Measurements from ENCODE around the gene MTG2.

Gene MTG2

DNA sequence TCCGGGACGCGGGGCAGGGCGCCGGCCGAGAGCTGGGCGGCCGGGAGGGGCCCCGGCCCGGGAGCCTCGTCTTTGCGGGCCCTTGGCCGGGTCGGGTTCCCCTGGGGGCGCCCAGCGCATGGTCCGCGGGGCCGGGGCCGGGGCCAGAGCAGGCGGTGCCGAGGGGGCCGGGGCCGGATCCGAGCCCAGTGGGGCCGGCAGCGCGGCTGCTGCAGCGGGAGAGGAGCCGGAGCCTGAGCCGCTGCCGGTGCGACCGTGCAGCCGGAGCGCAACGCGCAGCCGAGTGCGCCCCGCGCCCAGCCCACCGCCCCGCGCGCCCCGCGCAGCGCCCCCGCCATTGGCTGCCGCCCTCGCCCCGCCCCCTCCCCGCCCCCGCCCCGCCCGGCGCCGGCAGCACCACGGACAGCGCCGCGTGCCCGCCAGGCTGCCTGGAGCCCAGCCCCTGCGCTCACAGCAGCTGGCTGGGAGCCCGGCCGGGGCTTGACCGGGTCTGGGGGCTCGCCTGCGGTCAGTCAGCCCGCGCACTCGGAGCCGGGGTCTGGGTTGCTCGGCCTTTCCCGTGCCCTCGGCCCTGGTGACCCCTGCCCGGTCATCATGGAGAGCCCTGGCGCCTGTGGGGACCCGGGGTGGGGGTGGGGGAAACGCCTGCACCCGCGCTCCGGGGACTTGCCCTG lies 37.3 kb downstream of the MTG2 start, which contains the start of gene HRH3:
HRH3 (minus strand) TSS at position 287 of the 674 bp plus-strand sequence. CDS start 308 bp downstream, outside the sequence.
- no peak for DNase-seq (ENCODE audit: low read depth in 2 of 2)

DNA sequence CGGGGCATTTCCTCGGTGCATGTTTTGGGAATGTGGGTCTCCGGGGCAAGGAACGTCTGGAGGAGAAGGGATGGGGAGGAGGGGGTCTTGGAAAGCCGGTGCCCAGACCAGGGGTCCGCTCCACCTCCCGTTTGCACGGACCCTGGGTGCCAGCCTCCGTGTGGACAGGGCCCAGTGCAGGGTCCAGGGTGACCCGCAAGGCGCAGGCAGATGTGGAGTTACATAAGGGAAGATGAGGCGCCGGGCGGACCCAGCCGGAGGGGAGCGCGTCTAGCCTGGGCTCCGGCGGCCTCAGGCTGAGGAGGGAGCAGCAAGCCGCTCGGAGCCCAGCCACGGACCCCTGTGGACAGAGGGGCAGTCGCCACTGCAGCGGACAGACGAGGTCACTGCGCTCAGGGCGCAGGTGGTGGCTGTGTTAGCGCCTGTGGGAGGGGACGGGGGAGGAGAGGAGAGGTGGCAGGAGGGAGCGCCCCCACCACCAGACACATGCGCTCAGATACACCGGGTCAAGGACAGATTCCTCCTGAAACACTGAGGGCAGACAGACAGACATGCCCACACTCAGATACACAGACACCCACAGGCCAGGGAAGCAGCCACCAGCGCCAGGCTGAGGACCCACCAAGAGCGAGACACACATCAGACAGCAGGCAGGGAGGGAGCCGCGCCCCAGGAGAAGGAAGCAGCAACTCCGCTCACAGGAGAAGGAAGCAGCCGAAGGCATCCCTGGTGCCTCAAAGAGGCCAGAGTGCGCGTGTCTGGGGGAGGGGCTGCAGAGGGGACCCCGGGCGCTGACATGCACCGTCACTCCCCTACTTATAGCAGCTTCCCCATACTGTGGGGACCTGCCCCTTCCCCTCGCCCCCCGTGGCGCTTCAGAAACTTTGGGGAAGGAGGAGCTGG lies 38.1 kb downstream of the MTG2 start:
- no peak for DNase-seq (ENCODE audit: low read depth in 2 of 2)

DNA sequence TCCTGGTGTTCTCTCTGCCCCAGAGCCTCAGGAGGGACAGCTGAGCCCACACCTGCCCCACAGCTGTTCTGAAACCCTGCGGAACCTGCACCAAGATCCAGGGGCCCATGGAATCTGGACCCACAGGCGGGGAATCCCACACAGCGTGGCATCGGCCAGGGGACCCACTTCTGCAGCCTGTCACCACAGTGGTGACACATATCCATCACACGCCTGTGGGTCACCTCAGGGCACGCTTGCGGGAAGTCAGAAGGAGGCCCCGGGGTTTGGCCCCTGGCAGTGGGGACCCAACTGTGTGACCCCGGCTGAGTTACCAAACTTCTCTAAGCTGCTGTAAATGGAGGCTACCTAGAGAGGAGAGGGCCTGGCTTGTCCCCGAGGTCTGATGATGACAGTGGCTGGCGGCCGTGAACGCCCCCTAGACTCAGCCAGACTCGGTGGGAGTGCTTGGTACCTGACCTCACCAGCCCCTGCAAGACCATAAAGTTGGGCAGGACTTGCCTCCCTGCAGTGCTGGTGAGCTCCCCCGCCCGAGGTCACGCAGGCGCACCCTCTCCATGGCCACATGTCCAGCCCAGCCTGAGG lies 39.5 kb downstream of the MTG2 start:
- no peak for DNase-seq (ENCODE audit: low read depth in 2 of 2)

DNA sequence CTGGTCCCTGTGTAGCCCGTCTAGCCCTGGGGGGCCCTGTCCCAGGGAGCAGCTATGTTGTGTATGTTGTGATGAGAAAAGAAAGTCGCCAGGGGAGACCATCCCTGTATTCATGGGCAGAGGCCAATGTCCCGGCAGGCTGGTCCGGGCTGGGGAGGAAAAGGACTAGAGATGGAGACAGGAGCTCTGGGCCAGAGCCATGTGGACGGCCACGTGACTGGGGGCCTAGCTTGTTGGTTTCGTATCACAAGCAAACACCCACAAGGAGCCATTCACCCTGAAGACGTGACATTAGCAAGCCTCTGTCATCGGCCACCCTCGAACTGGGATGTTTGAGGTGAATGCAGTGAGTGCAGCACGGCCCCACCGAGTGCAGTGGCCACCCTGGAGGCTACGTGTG lies 40.1 kb downstream of the MTG2 start:
- DNase-seq (ENCODE audit: low read depth in 2 of 2) = no peak

DNA sequence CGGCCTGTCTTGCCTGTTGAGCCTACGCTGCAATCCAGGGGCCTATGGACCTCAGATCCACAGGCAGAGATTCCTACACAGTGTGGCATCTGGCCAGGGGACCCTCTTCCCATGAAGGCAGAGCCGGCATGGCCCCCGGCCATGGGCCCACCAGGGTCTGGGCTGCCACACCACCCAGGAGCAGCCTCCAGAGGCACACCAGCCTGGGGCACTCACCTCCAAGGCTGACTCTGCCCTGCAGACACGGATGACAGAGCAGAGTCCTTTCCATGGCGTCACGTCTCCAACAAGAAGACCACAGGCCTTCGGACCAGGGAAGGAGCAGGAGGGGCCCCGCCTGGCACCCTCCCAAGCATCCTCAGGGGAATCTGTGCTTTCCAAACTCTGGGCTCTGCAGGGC lies 40.7 kb downstream of the MTG2 start:
- no peak for DNase-seq (ENCODE audit: low read depth in 2 of 2)

DNA sequence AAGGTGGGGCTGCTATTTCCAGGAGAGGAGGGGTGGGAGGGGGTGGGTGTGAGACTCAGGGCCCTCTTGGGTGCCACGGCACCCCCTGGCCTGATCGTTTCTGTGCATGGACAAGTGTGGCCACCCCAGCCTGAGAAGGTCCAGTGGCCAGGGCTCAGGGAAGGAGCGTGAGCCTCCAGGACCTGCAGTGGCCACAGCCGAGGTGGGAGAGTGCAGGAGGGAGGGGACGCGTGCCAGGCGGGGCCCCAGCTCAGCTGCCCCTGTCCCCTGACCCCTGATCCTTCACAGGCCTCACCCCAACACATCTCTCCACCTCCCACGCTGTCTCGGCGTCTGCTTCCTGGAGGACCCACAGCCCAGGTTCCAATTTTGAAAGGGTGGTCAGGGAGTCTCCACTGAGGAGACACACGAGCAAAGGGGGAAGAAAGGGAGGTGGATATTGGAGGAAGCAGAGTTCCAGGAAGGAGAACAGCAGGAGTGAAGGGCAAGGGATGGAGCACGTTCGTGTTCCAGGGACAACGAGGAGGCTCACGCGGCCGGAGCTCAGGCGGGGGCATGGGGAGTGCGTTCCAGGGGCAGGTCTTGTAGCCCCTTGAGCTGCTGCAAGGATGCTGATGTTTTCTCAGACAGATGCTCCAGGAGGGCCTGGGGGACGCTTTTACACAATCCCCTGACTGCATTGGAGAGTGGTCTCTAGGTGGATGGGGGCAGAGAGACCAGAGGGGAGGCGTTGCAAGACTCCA lies 41.5 kb downstream of the MTG2 start:
- no peak for DNase-seq (ENCODE audit: low read depth in 2 of 2)

DNA sequence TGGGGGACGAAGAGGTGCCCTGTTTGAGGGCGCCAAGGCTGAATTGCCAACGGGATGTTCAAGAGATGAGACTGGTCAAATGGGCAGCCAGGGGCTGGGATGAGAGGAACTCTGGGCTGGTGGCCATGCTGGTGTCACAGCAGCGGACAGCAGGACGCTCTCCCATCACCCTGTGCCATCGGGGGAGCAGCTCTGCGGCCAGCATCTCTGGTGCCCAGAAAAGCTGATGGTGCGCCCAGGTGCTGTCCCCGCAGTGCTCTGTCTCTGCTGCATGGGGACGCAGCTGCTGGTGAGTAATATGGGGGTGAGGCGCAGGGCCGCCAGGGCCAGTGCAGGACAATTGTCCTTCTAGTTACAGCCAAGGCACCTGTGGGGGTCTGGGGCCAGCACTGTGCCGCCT lies 42.2 kb downstream of the MTG2 start:
- no peak for DNase-seq (ENCODE audit: low read depth in 2 of 2)

DNA sequence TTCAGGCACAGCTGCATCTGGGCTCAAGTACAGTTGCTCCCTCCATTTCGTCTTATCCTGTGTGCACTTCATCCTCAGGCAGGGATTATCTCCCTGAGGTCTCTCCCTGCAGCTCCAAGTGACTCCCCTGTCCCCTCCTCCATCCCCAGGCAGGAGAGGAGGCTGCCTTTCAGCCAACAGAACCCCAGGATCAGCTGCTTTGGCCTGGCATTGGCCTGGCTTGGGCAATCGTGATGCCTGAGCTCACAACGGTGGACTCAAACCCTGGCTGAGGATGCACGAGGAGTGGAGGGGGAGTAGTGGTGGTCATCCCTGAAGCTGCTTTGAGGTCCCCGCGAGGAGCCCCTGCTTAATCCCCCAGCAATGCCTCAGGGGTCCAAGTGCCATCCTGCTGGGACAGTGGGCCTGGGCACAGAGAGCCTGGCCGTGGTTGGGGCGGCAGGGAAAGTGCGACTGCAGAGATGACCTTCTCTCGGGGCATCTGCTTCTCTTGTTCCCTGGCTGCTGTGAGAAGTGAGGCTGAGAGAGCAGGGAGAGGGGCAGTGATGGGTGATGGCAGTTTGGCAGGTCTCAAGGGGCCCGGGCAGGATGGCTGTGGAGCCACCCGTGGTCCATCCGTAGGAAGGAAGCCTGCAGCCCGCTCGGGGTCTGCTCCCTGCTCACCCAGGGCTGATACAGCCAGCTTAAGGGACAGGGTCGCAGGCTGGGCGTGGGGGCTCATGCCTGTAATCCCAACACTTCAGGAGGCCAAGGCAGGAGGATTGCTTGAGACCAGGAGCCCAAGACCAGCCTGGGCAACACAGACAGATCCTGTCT lies 43.2 kb downstream of the MTG2 start:
- no peak for DNase-seq (ENCODE audit: low read depth in 2 of 2)

DNA sequence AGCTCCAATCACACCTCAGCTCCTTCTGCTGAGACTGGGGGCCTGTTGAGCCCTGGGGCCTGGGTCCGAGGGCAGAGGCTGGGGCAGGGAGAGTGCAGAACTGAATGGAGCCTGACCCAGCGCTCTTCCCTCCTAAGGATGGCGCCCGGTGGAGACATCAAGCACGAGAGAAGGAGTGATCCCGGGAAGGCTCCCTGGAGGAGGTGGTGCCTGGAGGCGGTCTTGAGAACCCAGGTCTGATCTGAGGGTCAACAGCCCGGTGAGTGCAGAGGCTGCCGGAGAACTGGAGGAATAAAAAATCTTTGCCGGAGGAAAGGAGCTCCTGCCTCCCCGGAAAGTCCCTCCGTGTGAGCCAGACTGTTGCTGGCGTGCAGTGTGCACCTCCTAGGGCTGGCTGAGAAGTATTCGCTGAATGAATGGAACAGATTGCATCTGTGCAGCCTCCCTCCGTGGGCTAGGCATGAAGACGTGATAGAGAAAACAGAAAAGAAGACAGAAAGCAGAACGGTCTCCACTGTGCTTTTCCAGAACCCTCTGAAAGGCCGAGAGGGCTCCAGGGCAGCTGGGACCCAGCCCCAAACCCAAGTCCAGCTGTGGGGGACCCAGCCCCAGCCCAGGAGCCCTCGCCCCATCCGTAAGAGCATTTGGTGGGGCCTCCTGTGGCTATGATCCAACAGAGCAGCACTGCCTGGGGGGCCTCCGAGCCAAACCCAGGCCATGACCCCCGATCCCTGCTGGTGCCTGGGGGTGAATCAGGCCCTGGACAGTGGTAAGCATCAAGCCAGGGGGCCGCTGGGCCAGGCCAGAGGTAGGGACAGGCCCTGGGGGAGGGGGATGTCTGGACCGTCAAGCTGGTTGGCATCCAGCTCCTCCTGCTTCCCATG lies 44.1 kb downstream of the MTG2 start:
- DNase-seq (ENCODE audit: low read depth in 2 of 2) = no peak

DNA sequence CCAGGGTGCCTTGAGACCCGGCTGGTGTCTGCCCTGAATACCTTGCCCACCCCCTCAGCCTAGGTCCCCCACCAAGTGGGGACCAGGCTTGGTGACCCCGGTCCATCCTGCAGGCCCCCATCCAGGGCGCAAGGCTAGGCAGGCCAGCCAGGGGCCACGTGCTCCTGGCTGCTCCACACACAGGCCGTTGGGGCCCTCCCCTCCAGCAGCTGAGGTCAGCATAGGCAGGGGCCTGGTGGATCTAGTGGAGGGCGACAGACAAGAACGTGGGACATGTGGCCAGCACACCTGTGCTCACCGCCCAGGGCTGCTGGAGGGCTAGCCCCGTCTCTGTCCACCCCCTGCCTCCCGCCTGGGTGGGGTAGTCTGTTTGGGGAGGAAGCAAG lies 44.8 kb downstream of the MTG2 start:
- DNase-seq (ENCODE audit: low read depth in 2 of 2) = no peak

DNA sequence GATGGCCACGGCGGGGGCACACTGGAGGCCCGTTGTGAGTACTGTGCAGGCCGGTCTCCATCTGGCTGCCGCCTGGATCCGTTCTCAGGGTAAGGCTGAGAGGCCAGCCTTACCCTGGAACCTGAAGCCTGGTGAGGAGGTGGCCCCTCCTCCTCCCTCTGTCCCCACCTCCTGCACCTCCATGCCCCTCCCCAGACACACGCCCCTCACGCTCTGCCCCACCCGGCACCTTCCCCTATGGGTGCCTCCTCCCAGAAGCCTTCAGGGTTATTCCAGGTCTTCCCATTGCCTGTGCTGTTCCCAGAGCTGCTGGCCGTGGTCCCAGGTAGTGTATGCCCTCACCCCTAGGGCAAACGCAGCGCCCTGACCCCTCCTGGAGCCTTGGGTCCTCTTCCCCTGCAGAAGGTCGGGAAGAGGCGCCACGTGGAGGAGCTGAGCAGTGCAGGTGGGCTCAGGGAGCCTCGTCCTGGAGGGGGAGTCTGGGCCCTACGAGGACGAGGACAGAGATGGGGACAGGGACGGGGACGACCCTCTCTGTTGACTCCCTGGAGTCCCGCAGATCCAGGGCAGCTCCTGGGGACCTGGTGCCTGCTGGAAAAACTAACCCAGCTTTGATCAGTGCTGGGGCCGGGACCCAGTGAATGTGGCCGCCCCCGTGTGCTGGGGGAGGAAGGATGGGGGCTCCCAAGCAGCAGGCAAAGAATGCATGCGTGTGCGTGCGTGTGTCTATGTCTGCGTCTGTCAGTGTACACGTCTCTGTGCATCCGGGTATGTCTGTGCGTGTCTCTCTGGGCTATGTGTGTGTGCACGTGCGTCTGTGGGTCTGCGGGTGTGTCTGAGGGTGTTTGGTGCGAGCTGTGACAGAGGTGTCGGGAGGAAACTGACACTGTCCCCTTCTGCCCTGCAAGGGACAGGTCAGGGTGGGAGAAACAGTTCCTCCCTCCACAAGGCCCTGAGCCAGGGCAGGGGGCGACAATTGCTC lies 45.4 kb downstream of the MTG2 start:
- DNase-seq (ENCODE audit: low read depth in 2 of 2) = no peak

DNA sequence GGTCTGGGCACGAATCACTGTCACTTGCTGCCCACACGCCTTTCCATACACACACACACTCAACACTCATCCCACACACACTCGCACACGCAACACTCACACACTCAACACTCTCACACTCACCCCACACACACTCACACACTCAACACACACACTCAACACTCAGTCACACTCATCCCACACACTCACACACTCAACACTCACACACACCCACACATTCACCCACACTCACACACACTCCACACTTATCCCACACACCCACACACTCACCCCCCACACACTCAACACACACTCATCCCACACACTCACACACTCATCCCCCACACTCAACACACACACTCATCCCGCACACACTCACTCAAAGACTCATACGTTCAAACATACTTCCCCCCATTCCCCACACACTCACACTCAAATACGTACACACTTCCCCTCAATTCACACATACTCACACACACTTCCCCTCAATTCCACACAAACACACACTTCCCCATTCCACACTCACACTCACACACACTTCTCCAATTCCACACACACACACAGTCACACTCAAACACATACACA lies 46.2 kb downstream of the MTG2 start:
- no peak for DNase-seq (ENCODE audit: low read depth in 2 of 2)

DNA sequence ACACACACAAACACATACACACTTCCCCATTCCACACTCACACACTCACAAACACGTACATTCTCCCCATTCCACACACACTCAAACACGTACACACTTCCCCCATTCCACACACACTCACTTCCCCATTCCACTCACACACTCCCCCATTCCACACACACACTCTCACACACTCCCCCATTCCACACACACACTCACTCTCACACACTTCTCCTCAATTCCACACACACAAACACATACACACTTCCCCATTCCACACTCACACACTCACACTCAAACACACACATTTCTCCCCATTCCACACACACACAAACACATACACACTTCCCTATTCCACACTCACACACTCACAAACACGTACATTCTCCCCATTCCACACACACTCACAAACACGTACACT lies 46.8 kb downstream of the MTG2 start:
- no peak for DNase-seq (ENCODE audit: low read depth in 2 of 2)

DNA sequence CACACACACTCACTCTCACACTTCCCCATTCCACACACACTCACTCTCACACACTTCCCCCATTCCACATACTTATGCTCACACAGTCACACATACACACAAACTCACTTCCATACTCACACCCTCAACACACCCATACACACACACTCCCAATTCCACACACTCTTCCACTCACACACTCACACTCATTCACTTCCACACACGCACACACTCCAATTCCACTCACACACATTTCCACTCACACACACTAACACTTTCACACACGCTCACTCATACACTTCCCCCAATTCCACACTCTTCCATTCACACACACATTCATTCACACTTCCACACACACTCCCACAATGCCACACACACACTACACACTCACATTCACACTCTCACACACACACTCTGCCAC lies 47.4 kb downstream of the MTG2 start:
- no peak for DNase-seq (ENCODE audit: low read depth in 2 of 2)

DNA sequence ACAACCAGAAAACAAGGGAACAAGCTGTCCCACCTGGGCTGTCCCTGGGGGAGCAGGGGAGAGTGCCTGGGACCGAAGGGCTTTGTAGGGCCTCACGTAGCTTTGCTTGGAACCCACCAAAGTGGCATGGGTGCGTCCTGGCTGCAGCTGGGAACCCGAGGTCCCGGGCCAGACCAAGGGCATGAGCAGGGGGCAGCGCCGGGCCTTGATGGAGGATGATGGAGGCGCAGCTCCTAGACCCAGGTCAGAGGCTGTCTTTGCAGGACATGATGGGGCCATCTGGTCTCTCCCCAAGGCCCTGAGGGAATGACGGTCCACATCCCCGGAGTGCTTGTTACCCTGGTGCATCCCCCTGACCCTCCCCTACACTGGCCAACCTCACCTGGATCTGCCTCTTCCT lies 47.9 kb downstream of the MTG2 start:
- DNase-seq (ENCODE audit: low read depth in 2 of 2) = no peak

DNA sequence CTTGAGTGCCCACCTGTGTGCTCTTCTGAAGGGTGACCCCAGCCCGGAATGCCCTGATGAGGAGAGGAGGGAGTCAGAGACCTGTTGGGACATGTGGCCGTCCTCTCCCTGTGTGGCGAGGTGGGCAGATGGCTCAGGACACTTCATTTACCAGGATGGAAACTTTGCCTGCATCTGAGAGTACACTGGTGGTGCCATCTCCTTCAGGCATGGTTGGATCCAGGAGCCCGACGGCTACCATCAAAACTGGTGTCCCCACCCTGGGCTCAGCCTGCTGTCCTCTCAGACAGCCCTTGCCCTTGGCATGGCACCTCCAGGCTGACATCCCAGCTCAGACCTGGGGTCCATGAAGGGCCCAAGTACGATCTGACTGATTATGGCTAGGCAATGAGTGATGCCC lies 48.5 kb downstream of the MTG2 start:
- DNase-seq (ENCODE audit: low read depth in 2 of 2) = no peak

DNA sequence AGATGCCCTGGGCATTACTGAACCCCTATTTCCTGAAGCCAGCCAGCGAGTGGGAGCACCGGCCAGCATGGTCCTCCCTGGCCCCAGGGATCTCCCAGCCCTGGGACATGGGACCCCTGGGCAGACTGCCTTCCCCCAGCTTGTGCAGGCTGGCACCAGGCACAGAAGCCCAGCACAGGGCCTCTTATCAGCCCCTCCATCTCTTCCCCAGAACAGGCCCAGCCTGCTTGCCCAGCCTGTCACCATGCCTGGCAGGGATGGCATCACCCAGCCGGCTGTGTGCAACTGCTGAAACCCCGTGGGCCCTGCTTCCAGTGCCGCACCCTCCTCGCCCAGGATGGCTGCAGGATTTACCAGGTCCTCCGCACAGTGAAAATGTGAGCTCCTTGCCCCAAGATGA lies 49.4 kb downstream of the MTG2 start:
- DNase-seq (ENCODE audit: low read depth in 2 of 2) = no peak

DNA sequence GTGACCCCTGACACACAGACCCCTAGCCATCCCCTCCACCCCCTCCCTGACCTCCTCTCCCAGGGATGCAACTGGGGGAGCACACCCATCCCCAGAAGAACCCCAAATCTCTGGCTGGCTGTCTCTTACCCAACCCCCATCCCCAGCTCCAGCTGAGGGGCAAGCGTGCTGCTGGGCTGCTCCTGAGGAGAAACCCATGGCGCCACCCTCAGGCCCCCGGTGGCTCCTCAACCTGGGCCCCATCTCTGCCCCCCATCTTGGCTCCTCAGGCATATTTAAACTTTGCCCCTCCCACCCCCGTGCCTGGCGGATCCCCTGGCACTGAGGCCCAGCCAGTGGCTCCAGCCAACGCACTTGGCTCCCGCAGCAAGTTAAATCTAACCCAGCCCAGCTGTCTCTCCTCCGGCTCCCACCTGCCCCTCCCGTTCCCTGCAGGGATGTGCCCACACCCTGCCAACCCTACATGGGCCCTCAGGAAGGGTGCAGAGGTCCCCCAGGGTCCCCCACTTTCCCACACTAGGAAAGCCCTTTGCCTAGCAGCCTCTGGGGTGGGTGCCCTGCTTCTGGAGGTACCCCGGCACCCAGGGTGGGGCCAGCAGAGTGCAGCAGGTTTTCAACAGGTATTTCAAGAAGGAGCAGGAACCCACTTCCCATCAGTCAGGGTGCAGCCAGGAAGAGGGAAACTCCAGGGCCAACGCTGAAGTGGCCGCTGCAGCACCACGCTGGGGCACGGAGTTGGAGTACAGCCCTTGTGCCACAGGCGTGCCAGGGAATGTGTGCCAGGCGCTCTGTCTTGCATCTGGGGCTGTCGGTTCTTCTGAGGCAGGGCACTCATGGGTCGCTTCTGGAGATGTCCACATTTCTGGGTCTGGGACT lies 50.2 kb downstream of the MTG2 start:
- DNase-seq (ENCODE audit: low read depth in 2 of 2) = no peak

Measured in stimulated activated CD8-positive, alpha-beta memory T cell treated with anti-CD3 and anti-CD28 coated beads, Interleukin-2, amount 100 ng/mL, for 48 hours (primary cell).